Measurements from ENCODE around the gene ATL3.
"Not testable (repeated sequence)": the region's sequence is repeated elsewhere in the genome, so short reads cannot be mapped to it uniquely, and the experiment has no call there.

ATL3 gene

DNA sequence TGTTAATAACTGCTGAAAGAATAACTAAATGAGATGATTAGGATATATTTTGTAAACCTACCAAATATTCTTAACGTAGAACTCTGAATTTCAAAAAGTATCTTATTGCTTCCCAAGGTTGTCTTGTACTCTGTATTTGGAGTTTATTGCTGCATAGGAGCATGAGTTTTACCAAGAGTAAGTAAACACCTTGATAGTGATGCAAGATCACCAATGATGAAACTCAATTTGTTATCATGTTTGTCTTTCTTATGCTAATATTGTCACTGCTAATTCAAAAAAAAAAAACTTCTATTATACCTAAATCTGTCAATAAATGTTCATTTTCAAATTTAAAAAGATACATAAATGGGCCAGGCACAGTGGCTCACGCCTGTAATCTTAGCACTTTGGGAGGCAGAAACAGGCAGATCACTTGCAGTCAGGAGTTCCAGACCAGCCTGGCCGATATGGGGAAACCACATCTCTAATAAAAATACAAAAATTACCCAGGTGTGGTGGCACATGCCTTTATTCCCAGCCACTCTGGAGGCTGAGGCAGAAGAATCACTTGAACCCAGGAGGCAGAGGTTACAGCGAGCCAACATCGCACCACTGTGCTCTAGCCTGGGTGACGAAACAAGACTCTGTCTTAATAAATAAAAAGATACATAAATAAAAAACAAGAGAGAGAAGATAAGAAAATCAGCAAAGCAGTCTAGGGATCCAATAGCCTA is 84.6 kb downstream of the ATL3 start:
- no peak for DNase-seq (ENCODE audit: low spot score)

GRCh38 chr11:63583357-63583677 is 87.9 kb downstream of the ATL3 start:
- no peak for DNase-seq (ENCODE audit: low spot score)

- DNase-seq (ENCODE audit: low spot score): not testable (repeated sequence)
These were observed 90.0 kb downstream of the ATL3 start for GRCh38 chr11:63581224-63581623.

- not testable (repeated sequence) for DNase-seq (ENCODE audit: low spot score)
These were observed 92.3 kb downstream of the ATL3 start for GRCh38 chr11:63578882-63579281.

- no peak for DNase-seq (ENCODE audit: low spot score)
These were observed 96.1 kb downstream of the ATL3 start for GRCh38 chr11:63574856-63575602.
